SK-N-SH (cell line): Measurements from ENCODE around the gene GRIN2A. TPM values are rescaled to one million over a fixed set of nuclear protein-coding genes. Genes with fewer than 3 reads are reported as not detected.

ENCODE experiments used
- CTCF ChIA-PET: fragments of 300-600, 350-600 bp; formaldehyde crosslinking; extraction: SDS; loops from one replicate; lab custom pipeline; 2021; lab: Yijun Ruan, JAX
- POLR2A ChIA-PET: fragments of 350-600 bp; sonication (Branson Sonifier 250); formaldehyde crosslinking; extraction: SDS; loops from one replicate; lab custom pipeline; 2020; ENCODE audit warnings: antibody characterized with exemption, inconsistent platforms; lab: Yijun Ruan, JAX
- DNase-seq: peaks from one replicate; pipeline ENCODE4 v3.0.0; 2012
- H2AFZ ChIP-seq: fragments of 200-600 bp; sonication (generic); 2 replicates; pipeline ENCODE4 v1.8.1; 2016; ENCODE audit warnings: antibody characterized with exemption, mild to moderate bottlenecking, low read depth
- H3F3A ChIP-seq: fragments of 200-600 bp; sonication (generic); replicated peaks from 2 replicates; pipeline ENCODE3; 2016; ENCODE audit warnings: antibody characterized with exemption, mild to moderate bottlenecking; ENCODE audit not compliant: insufficient read depth
- H3K27ac ChIP-seq, 2 experiments: fragments of 200-500 bp in 1 of 2; fragments of 200-600 bp in 1 of 2; sonication (Bioruptor generic) in 1 of 2; sonication (generic), shearing (Covaris generic) in 1 of 2; 2 replicates each; pipeline versions ENCODE4 v1.5.1 to v1.6.1; 2014 to 2016; ENCODE audit warnings: low read depth in 2 of 2, inconsistent platforms in 1 of 2, low read length in 1 of 2, mild to moderate bottlenecking in 1 of 2, mixed read lengths in 1 of 2
- H3K27me3 ChIP-seq: fragments of 200-600 bp; sonication (generic), shearing (Covaris generic); 2 replicates; pipeline ENCODE4 v1.6.1; 2016; ENCODE audit warnings: mixed run types; ENCODE audit not compliant: insufficient read depth
- H3K36me3 ChIP-seq, 2 experiments: fragments of 200-500 bp in 1 of 2; fragments of 200-600 bp in 1 of 2; sonication (Bioruptor generic) in 1 of 2; sonication (generic) in 1 of 2; replicated peaks in 1 of 2; 2 replicates each; pipeline versions ENCODE3 to v1.5.1; 2014 to 2016; ENCODE audit warnings: low read length in 1 of 2, mild to moderate bottlenecking in 1 of 2; ENCODE audit not compliant: insufficient read depth in 2 of 2, control insufficient read depth in 1 of 2
- H3K4me1 ChIP-seq, 2 experiments: fragments of 200-500 bp in 1 of 2; fragments of 200-600 bp in 1 of 2; sonication (Bioruptor generic) in 1 of 2; sonication (generic), shearing (Covaris generic) in 1 of 2; 2 replicates each; pipeline versions ENCODE4 v1.5.1 to v1.6.1; 2014 to 2016; ENCODE audit warnings: low read depth in 1 of 2, low read length in 1 of 2, mixed run types in 1 of 2; ENCODE audit not compliant: insufficient read depth in 2 of 2, control insufficient read depth in 1 of 2
- H3K4me2 ChIP-seq: fragments of 200-600 bp; sonication (generic), shearing (Covaris generic); 2 replicates; pipeline ENCODE4 v1.6.1; 2017; ENCODE audit warnings: mixed run types
- H3K4me3 ChIP-seq, 2 experiments: fragments of 200-500 bp in 1 of 2; fragments of 200-600 bp in 1 of 2; sonication (Bioruptor generic) in 1 of 2; sonication (generic), shearing (Covaris generic) in 1 of 2; 2 replicates each; pipeline versions ENCODE4 v1.5.1 to v1.8.1; 2014 to 2016; ENCODE audit warnings: low read depth in 2 of 2, inconsistent platforms in 1 of 2, low read length in 1 of 2, mild to moderate bottlenecking in 1 of 2, mixed read lengths in 1 of 2, moderate library complexity in 1 of 2
- H3K79me2 ChIP-seq: fragments of 200-600 bp; sonication (generic); 2 replicates; pipeline ENCODE4 v1.8.1; 2017; ENCODE audit warnings: mild to moderate bottlenecking; ENCODE audit not compliant: insufficient read depth
- H3K9ac ChIP-seq: fragments of 200-600 bp; sonication (generic); 2 replicates; pipeline ENCODE4 v1.6.1; 2017; ENCODE audit warnings: mixed run types
- H3K9me2 ChIP-seq: fragments of 200-600 bp; sonication (generic); 2 replicates; pipeline ENCODE4 v1.6.1; 2017; ENCODE audit warnings: mixed run types
- H3K9me3 ChIP-seq: fragments of 200-600 bp; sonication (generic); 2 replicates; pipeline ENCODE4 v1.6.1; 2017; ENCODE audit warnings: mixed run types, mild to moderate bottlenecking, moderate library complexity
- H4K20me1 ChIP-seq: fragments of 200-600 bp; sonication (generic); 2 replicates; pipeline ENCODE4 v1.6.1; 2017; ENCODE audit warnings: mild to moderate bottlenecking, mixed run types; ENCODE audit not compliant: insufficient read depth
- EP300 ChIP-seq, 2 experiments: IDR thresholded peaks; 2 replicates each; pipeline versions ENCODE4 v1.4.0 to v1.6.1; 2012; ENCODE audit warnings: borderline replicate concordance in 1 of 2, low read depth in 1 of 2, low read length in 1 of 2
- EZH2phosphoT487 ChIP-seq: fragments of 200-600 bp; sonication (generic); IDR thresholded peaks from 2 replicates; pipeline ENCODE4 v1.6.1; 2017; ENCODE audit warnings: low read depth, mixed run types, mild to moderate bottlenecking, antibody characterized with exemption, moderate library complexity, borderline replicate concordance
- GATA2 ChIP-seq: sonication (generic); formaldehyde crosslinking; IDR thresholded peaks from 2 replicates; pipeline ENCODE4 v1.5.0; 2020; ENCODE audit warnings: mild to moderate bottlenecking, missing genetic modification reagents
- IRF3 ChIP-seq: fragments of 150-350 bp; IDR thresholded peaks from 2 replicates; pipeline ENCODE4 v1.6.1; 2016; ENCODE audit warnings: mild to moderate bottlenecking, low read depth, low read length
- MXI1 ChIP-seq: IDR thresholded peaks from 2 replicates; pipeline ENCODE4 v1.6.1; 2012; ENCODE audit warnings: mild to moderate bottlenecking, low read depth, low read length, improper control_type of control experiment
- NFIC ChIP-seq: IDR thresholded peaks from 2 replicates; pipeline ENCODE4 v1.4.0; 2012; ENCODE audit warnings: borderline replicate concordance
- PBX3 ChIP-seq: IDR thresholded peaks from 2 replicates; pipeline ENCODE4; 2012
- POLR2AphosphoS5 ChIP-seq: IDR thresholded peaks from 2 replicates; pipeline ENCODE4 v1.6.1; 2012; ENCODE audit warnings: low read depth, low read length
- RAD21 ChIP-seq: IDR thresholded peaks from 2 replicates; pipeline ENCODE4 v1.6.1; 2012; ENCODE audit warnings: mild to moderate bottlenecking, low read length
- RCOR1 ChIP-seq: fragments of 150-350 bp; IDR thresholded peaks from 2 replicates; pipeline ENCODE4 v1.6.1; 2017; ENCODE audit warnings: antibody characterized with exemption, low read length
- REST ChIP-seq: IDR thresholded peaks from 2 replicates; pipeline ENCODE4 v1.6.1; 2012; ENCODE audit warnings: mild to moderate bottlenecking, low read depth, low read length, moderate library complexity
- RXRA ChIP-seq: IDR thresholded peaks from 2 replicates; pipeline ENCODE4 v1.4.0; 2012; ENCODE audit warnings: low read depth, mild to moderate bottlenecking, borderline replicate concordance
- TAF1 ChIP-seq: IDR thresholded peaks from 2 replicates; pipeline ENCODE4 v1.6.1; 2012; ENCODE audit warnings: low read depth, mild to moderate bottlenecking, low read length, moderate library complexity, borderline replicate concordance
- TCF12 ChIP-seq: IDR thresholded peaks from 2 replicates; pipeline ENCODE4 v1.4.0; 2012
- YY1 ChIP-seq: IDR thresholded peaks from 2 replicates; pipeline ENCODE4 v1.4.0; 2012; ENCODE audit warnings: low read depth, mild to moderate bottlenecking
- ZBTB33 ChIP-seq: IDR thresholded peaks from 2 replicates; pipeline ENCODE4 v1.4.0; 2012; ENCODE audit warnings: low read depth, borderline replicate concordance
- WGBS: methylation state at CpG from one replicate; pipeline ENCODE4 v1.1.6; 2017; ENCODE audit warnings: low lambda C conversion rate; 5-methylcytosine and 5-hydroxymethylcytosine counted together
- polyA plus RNA-seq, 3 experiments: library from polyadenylated mRNA; depleted of rRNA; stranded (reverse); fragments of >200 nt; gene quantifications; 2 replicates each; pipeline ENCODE4 v1.2.3, GENCODE V29; 2012

The GRIN2A gene
- polyA plus RNA-seq, 1 of the 3 experiments (the other 2 are of a cell fraction) = not detected

GRCh38 chr16:9908613-9909012 is 273.6 kb downstream of the GRIN2A start (continued):
- no peak for TF ChIP-seq GATA2

GRCh38 chr16:9907752-9908151 is 274.5 kb downstream of the GRIN2A start:
- H3K27me3 ChIP-seq = no peaks in the 10 kb centered on the region
- H3K36me3 ChIP-seq = no peaks in the 10 kb centered on the region
- H3K9me3 ChIP-seq = no peaks in the 10 kb centered on the region
- H3K4me2 ChIP-seq = no peak overlapping the region
- no peaks in the 10 kb centered on the region for H3K79me2 ChIP-seq
- no peak overlapping the region for H3K27ac ChIP-seq
- H3K9ac ChIP-seq = no peak overlapping the region
- TF ChIP-seq RAD21 (no peak), NFIC (no peak), POLR2AphosphoS5 (no peak), RXRA (no peak), GATA2 (no peak), PBX3 (no peak), YY1 (no peak), EP300 (IDR thresholded peaks at IDR 0.05; ENCODE audit: borderline replicate concordance in 1 of 2, low read depth in 1 of 2, low read length in 1 of 2) (no peak), REST (no peak), TCF12 (no peak), ZBTB33 (no peak), MXI1 (no peak), RCOR1 (no peak), IRF3 (no peak), TAF1 (no peak), EZH2phosphoT487 (no peak)
- H3F3A ChIP-seq = no peaks in the 10 kb centered on the region
- 20% methylated on average over 8 of the region's 8 CpGs for WGBS
- no peaks in the 10 kb centered on the region for H3K4me1 ChIP-seq
- no peaks in the 10 kb centered on the region for H4K20me1 ChIP-seq
- no peaks in the 10 kb centered on the region for H3K9me2 ChIP-seq
- H3K4me3 ChIP-seq = no peak overlapping the region
- H2AFZ ChIP-seq = no peak overlapping the region
- ChIA-PET CTCF (interaction anchor here (0.8 to 1.7 kb wide), 3 partner anchors 12 to 259 kb away, joined by 3 to 4 read pairs (median 4); no protein-coding TSS in a partner anchor), POLR2A (no interaction called here)
- DNase-seq = no peak
